HuH-7.5 (cell line): ENCODE results near the gene ETFDH.
A peak's percentile ranks its signal among the peaks of the same experiment; 100 is the strongest.
"Not testable (repeated sequence)": the region's sequence is repeated elsewhere in the genome, so short reads cannot be mapped to it uniquely, and the experiment has no call there.

Experiments
- DNase-seq: peaks from one replicate; pipeline ENCODE4 v3.0.0; 2011; ENCODE audit warnings: low spot score

The ETFDH gene

GRCh38 chr4:158671915-158672806 lies at the start of gene ETFDH:
TSS of gene ETFDH (plus strand) at chr4:158672296. CDS start at chr4:158672457, 161 bp downstream.
- peak; percentile 82 for DNase-seq

DNA sequence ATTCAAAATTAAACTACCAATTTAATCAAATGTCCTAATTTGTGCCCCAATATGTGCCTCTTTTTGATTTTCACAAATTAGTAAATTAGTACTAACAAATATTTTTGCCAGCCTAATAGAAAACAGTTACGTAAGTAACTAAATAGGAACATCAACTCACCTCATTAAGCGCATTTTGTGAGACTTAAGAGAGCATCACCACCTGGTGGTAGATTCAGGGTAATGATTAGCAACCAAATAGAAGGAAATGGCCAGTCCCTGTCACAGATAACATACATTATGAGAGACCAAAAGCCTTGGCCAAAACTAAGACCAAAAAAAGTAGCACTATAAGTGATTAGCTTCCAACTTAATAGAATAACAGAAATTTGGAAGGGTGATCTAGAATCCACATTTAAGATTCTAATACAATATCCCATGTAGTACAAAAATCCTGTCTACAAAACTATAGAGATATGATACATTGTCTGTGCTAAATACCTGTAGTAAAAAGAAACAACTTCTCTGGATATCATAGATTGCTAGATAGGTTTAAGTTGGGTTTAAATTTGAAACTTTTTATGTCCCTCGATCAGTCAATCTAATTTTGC lies 47.1 kb upstream of the ETFDH start:
- DNase-seq: peak; percentile 8

GRCh38 chr4:158625544-158625943 lies 46.6 kb upstream of the ETFDH start:
- DNase-seq: no peak

DNA sequence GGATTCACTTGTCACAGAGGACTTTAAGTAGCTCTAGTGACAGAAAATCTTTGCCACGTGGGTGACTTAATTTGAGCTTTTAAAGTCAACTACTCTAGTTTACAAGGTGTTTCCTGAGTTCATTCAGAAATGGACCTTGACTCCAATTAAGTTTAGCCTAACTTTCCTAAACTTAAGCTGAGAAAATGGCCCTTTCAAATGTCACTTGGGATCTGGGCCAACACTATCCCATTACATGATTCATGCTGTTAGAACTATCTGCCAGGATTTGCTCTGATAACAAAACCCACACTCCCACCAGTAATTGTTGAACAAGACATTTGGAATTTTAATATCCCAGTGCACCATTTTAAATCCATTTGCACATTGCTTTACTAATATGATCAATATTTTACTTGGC lies 41.2 kb upstream of the ETFDH start:
- DNase-seq: no peak

DNA sequence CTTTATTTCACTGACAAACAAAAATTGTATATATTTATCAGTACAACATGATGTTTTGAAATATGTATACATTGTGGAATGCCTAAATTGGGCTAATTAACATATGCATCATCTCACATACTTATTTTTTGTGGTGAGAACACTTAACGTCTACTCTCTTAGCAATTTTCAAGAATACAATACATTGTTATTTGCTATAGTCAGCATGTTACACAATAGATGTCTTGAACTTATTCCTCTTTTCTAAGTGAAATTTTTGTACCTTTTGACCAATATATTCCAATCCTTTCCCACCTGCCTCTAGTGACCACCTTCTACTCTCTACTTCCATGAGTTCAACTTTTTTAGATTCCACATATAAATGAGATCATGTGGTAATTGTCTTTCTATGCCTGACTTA lies 35.5 kb upstream of the ETFDH start:
- DNase-seq: no peak

- no peak for DNase-seq
Observed at GRCh38 chr4:158644356-158644755, 27.7 kb upstream of the ETFDH start.

GRCh38 chr4:158644760-158645159 lies 27.3 kb upstream of the ETFDH start:
- DNase-seq: no peak

DNA sequence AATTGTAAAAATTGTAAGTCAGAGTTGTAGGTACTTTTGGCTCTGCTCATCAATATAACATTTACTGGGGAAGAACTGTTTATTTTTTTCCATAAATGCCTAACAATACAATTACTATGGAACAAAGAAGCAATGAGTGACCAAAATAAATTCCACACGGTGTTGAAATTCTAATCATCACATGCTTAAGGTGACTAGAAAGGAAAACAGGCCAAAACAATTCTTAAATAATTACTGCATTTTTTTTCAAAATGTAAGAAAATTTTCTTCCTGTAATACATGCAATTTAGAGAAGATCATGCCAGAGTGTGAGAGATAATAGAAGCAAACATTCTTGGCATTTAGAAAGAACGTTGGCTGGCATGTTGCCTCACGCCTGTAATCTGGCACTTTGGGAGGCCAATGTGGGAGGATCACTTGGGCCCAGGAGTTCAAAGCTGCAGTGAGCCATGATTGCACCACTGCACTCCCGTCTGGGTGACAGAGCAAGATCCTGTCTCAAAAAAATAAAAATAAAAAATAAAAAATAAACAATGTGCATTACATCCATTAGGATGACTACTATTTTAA lies 22.9 kb upstream of the ETFDH start:
- DNase-seq: no peak

DNA sequence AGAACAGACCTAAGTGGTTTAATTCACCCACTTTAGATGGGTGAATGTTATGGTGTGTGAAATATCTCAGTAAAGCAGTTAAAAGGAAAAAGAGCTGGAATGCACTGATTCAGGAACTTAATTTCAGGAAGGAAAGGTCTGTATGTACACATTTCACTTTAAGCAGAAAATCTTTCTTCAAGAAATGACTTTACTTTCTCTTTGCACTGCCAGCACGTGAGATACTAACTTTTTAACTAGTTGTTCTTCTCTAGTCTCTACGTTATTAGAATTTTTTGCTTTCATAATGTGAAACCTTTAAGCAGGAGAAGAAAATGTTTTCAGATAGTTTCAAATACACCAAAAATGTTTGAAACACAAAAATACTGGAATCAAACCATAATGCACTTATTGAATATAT lies 19.2 kb upstream of the ETFDH start:
- no peak for DNase-seq

GRCh38 chr4:158656439-158656838 lies 15.7 kb upstream of the ETFDH start:
- DNase-seq: no peak

DNA sequence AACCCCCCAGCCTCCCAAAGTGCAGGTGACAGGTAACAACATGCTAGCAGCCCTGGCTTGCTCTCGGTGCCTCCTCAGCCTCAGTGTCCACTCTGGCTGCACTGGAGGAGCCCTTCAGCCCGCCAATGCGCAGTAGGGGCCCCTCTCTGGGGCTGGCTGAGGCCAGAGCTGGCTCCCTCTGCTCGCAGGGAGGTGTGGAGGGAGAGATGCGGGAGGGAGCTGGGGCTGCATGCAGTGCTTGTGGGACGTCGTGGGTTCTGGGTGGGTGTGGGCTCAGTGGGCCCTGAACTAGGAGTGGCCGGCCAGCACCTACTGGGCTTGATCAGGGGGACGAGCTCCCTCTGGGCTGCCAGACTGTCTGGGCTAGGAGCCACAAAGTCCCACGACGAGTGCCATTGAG lies 14.8 kb upstream of the ETFDH start:
- DNase-seq: no peak

- not testable (repeated sequence) for DNase-seq
Observed at GRCh38 chr4:158663255-158663654, 8.8 kb upstream of the ETFDH start.

- DNase-seq: not testable (repeated sequence)
Observed at GRCh38 chr4:158663707-158664625, 8.1 kb upstream of the ETFDH start.

GRCh38 chr4:158664806-158665205 lies 7.3 kb upstream of the ETFDH start:
- no peak for DNase-seq

DNA sequence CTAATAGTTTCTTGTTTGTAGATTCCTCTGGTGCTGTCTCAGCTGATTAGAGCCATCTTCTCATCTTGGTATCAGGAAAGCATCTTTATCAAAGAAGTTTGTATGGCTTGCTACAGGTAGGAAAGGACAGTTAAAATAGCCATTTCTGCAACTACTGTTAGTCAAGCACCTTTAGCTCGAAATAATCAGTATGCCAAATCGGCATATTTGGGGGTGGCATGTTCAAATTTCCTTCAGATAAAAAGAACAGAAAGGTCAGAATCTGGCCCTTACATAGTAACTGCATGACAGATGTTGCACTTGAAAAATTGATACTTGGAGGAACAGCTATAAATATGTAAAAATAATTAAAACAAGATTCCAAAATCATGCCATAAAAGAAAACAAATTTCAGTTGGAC lies 5.2 kb upstream of the ETFDH start:
- no peak for DNase-seq

DNA sequence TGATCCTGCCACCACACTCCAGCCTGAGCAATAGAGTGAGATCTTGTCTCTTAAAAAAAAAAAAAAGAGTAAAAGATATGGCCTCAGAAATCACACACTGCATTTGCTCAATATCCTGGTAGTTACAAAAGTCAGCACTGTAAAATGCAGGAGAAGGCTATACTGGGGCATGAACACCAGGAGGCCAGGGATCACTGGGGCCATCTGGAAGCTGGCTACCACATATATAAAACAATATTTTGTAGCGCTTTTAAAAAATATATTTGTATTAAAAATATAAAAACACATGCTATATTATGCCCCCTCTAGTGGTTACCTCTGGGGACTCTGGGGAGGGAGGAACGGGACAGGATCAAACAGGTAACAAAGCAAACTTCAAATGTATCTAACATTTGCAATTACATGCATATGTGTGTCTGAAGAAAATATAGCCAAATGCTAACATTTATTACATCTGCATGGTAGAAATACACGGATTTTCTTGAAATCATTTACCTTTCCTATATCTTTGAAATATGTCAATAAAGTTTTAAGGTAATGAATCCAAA lies 4.4 kb upstream of the ETFDH start:
- peak; percentile 49 for DNase-seq

- no peak for DNase-seq
Observed at GRCh38 chr4:158669310-158669709, 2.8 kb upstream of the ETFDH start.

GRCh38 chr4:158670975-158671664 lies 976 bp upstream of the ETFDH start:
- DNase-seq: peak; percentile 25

DNA sequence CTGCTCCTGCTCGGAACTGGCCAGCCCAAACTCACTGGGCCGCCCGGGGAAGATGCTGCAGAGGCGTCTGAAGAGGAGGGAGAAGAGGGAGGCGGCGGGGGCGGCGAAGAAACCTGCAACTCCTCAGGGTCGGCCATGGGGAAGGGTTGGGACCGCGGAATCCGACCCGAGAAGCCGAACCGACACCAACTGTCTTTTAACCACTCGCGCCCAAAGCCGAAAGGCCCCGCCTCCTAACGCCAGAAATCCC lies 506 bp upstream of the ETFDH start, which contains the start of gene C4orf46:
TSS of gene C4orf46 (minus strand) at position 223 of the 250 bp plus-strand sequence. CDS start at position 137, 86 bp downstream.
- DNase-seq: no peak

DNA sequence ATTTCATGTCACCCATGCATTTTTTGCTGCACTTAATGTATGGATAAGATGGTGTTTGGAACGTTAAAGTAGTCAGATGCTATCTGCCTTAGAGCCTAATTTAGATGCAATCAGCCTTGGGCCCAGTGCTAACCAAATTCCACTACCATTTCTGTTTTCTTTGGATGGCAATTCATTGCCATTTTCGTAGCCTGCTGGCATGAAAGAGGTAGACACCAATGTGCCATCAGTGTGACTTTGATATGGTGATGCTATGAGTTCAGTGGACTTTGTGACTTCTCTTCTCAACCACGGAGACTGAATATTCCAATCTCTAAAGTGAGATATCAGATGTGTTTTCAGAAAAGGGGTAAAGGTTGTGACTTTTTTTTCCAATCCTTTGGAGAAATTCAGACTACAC lies 1.5 kb downstream of the ETFDH start:
- no peak for DNase-seq

GRCh38 chr4:158676076-158676475 lies 4.0 kb downstream of the ETFDH start:
- DNase-seq: no peak
